Measurements from ENCODE around the gene AFF3. TPM values are rescaled to one million over a fixed set of nuclear protein-coding genes. Genes with fewer than 3 reads are reported as not detected.
"Not testable (repeated sequence)": the region's sequence is repeated elsewhere in the genome, so short reads cannot be mapped to it uniquely, and the experiment has no call there.

Gene AFF3
- total RNA-seq, 4 donors from 2014 or later, result 5.3 to 216 (median 12.5) TPM

DNA sequence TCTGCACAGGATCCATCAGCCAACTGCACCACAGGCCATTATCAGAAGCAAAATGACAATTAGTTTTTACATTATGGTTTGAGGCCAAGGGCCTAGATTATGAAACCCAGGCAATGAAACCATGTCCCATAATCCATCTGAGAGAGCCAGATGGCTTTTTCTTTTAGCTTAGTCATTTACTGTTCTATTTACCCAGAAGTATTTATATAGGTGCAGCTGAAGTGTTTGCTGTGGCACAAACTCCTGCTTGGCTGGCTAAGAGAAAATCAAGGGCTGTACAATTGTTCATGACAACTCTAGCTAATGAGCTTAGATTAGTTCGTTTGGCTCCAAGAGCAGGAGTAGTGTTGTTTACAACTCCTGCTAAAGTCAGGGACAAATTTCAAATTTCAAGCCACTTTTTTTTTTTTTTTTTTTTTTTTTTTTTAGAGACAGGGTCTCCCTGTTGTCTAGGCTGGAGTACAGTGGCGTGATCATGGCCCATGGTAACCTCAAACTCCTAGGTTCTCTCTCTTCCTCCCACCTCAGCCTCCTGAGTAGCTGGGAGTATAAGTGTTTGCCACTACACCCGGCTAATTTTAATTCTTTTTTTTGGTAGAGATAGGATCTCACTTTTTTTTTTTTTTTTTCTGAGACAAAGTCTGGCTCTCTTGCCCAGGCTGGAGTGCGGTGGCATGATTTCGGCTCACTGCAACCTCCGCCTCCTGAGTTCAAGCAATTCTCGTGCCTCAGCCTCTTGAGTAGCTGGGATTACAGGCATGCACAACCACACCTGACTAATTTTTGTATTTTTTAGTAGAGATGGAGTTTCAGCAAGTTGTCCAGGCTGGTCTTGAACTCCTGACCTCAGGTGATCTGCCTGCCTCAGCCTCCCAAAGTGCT lies 634.2 kb downstream of the AFF3 start:
- DNase-seq, result no peak
- H3K27ac ChIP-seq, result no peak overlapping the region
- no peaks in the 10 kb centered on the region for H3K4me1 ChIP-seq
- no peaks in the 10 kb centered on the region for H3K9me3 ChIP-seq
- H3K4me3 ChIP-seq, result no peak overlapping the region
- TF ChIP-seq CTCF (IDR thresholded peaks at IDR 0.05) (no peak), POLR2A (IDR thresholded peaks at IDR 0.05) (no peak)
- no peaks in the 10 kb centered on the region for H3K27me3 ChIP-seq
- no peaks in the 10 kb centered on the region for H3K36me3 ChIP-seq

- no peak for DNase-seq
- TF ChIP-seq POLR2A (IDR thresholded peaks at IDR 0.05), result no peak
- no peak for TF ChIP-seq CTCF (IDR thresholded peaks at IDR 0.05)
- no peak overlapping the region for H3K4me3 ChIP-seq
- no peak overlapping the region for H3K27ac ChIP-seq
- no peaks in the 10 kb centered on the region for H3K36me3 ChIP-seq
- H3K4me1 ChIP-seq, result no peaks in the 10 kb centered on the region
- H3K9me3 ChIP-seq, result no peaks in the 10 kb centered on the region
- H3K27me3 ChIP-seq, result no peaks in the 10 kb centered on the region
These were observed 637.4 kb downstream of the AFF3 start for GRCh38 chr2:99504844-99505584.

GRCh38 chr2:99503662-99504416 lies 638.6 kb downstream of the AFF3 start:
- DNase-seq, result peak in 1 of 3 donors; percentile 58
- H3K27me3 ChIP-seq, H3K36me3 ChIP-seq, H3K9me3 ChIP-seq, H3K4me3 ChIP-seq, H3K4me1 ChIP-seq: not testable (repeated sequence)
- H3K27ac ChIP-seq, result peak overlapping the region in 2 of 4 donors; percentile 40 to 52

GRCh38 chr2:99496021-99496420 lies 646.4 kb downstream of the AFF3 start:
- Histone ChIP-seq H3K4me3 (no peak overlapping the region), H3K4me1 (peaks cover 0 to 4% (median 0%) of the 10 kb centered on the region in 4 donors), H3K36me3 (no peaks in the 10 kb centered on the region), H3K9me3 (no peaks in the 10 kb centered on the region), H3K27ac (no peak overlapping the region), H3K27me3 (no peaks in the 10 kb centered on the region)
- TF ChIP-seq POLR2A (IDR thresholded peaks at IDR 0.05) (no peak), CTCF (IDR thresholded peaks at IDR 0.05) (no peak)
- DNase-seq, result no peak

Other genes with a start within 250 kb of the AFF3 start
- 1 to 10 TPM in 2 of 4 donors, under 1 TPM in 2; 0.35 to 3.1 (median 1.6) TPM for gene LONRF2, start 179.9 kb upstream of the AFF3 start, total RNA-seq